GM21381 (cell line): ENCODE measurements around the gene LDLRAD4.
"Not testable (repeated sequence)": the region's sequence is repeated elsewhere in the genome, so short reads cannot be mapped to it uniquely, and the experiment has no call there.

Source experiments
- ATAC-seq: cut with Tn5 transposase; IDR thresholded peaks from one replicate; pipeline ENCODE4 v1.9.1; 2021; ENCODE audit warnings: mild to moderate bottlenecking, moderate library complexity; ENCODE audit not compliant: unreplicated experiment

The LDLRAD4 gene

GRCh38 chr18:13477147-13477683 is 258.7 kb downstream of the LDLRAD4 start:
- ATAC-seq, result no peak

- no peak for ATAC-seq
Observed at GRCh38 chr18:13480571-13481255, 262.2 kb downstream of the LDLRAD4 start.

GRCh38 chr18:13481331-13481730 is 262.8 kb downstream of the LDLRAD4 start:
- no peak for ATAC-seq

GRCh38 chr18:13481820-13482617 is 263.5 kb downstream of the LDLRAD4 start:
- ATAC-seq, result peak; percentile 95

GRCh38 chr18:13482618-13482945 is 264.0 kb downstream of the LDLRAD4 start:
- no peak for ATAC-seq

GRCh38 chr18:13483316-13484270 is 265.0 kb downstream of the LDLRAD4 start:
- no peak for ATAC-seq

GRCh38 chr18:13485182-13485581 is 266.6 kb downstream of the LDLRAD4 start:
- ATAC-seq, result no peak

GRCh38 chr18:13485604-13486003 is 267.0 kb downstream of the LDLRAD4 start:
- no peak for ATAC-seq

GRCh38 chr18:13486284-13486683 is 267.7 kb downstream of the LDLRAD4 start:
- ATAC-seq, result no peak

- ATAC-seq, result no peak
Observed at GRCh38 chr18:13486686-13487085, 268.1 kb downstream of the LDLRAD4 start.

GRCh38 chr18:13487237-13487636 is 268.7 kb downstream of the LDLRAD4 start:
- no peak for ATAC-seq

GRCh38 chr18:13488281-13488929 is 269.8 kb downstream of the LDLRAD4 start:
- no peak for ATAC-seq

- not testable (repeated sequence) for ATAC-seq
Observed at GRCh38 chr18:13489303-13489702, 270.7 kb downstream of the LDLRAD4 start.

- no peak for ATAC-seq
Observed at GRCh38 chr18:13491138-13491537, 272.6 kb downstream of the LDLRAD4 start.

GRCh38 chr18:13492314-13492713 is 273.8 kb downstream of the LDLRAD4 start:
- ATAC-seq, result no peak

GRCh38 chr18:13493079-13493478 is 274.5 kb downstream of the LDLRAD4 start:
- ATAC-seq, result no peak

- ATAC-seq, result no peak
Observed at GRCh38 chr18:13493725-13494124, 275.2 kb downstream of the LDLRAD4 start.

GRCh38 chr18:13494871-13495445 is 276.4 kb downstream of the LDLRAD4 start:
- no peak for ATAC-seq

- ATAC-seq, result no peak
Observed at GRCh38 chr18:13495961-13496360, 277.4 kb downstream of the LDLRAD4 start.

GRCh38 chr18:13496691-13497281 is 278.2 kb downstream of the LDLRAD4 start:
- no peak for ATAC-seq
